HepG2 (cell line): Measurements from ENCODE around the gene INHBE. TPM values are rescaled to one million over a fixed set of nuclear protein-coding genes. Genes with fewer than 3 reads are reported as not detected.

Experiments used
- ATF7 ChIP-seq, 2 experiments: fragments of 450-650 bp in 1 of 2; sonication (generic) in 1 of 2; formaldehyde crosslinking in 1 of 2; IDR thresholded peaks; 2 replicates each; pipeline versions ENCODE4 v1.4.0 to v1.6.1; 2016 to 2020; ENCODE audit warnings: antibody characterized with exemption in 1 of 2, mild to moderate bottlenecking in 1 of 2, missing genetic modification reagents in 1 of 2
- CEBPB ChIP-seq: IDR thresholded peaks from 2 replicates; pipeline ENCODE4 v1.6.1; 2011; ENCODE audit warnings: low read depth, low read length, improper control_type of control experiment, borderline replicate concordance
- CENPBD1 ChIP-seq: sonication (generic); formaldehyde crosslinking; IDR thresholded peaks from 2 replicates; pipeline ENCODE4 v1.8.0; 2022; ENCODE audit warnings: missing genetic modification reagents, low read depth, mild to moderate bottlenecking, borderline replicate concordance
- CTCF ChIP-seq: sonication (generic); formaldehyde crosslinking; IDR thresholded peaks from 2 replicates; pipeline ENCODE4 v1.5.0; 2020; ENCODE audit warnings: mild to moderate bottlenecking, missing genetic modification reagents, moderate library complexity
- EP300 ChIP-seq, 3 experiments: sonication (generic) in 1 of 3; formaldehyde crosslinking in 1 of 3; IDR thresholded peaks; 2 replicates each; pipeline versions ENCODE4 v1.5.1 to v1.6.1; 2011 to 2020; ENCODE audit warnings: low read depth in 2 of 3, low read length in 2 of 3, borderline replicate concordance in 1 of 3, improper control_type of control experiment in 1 of 3, mild to moderate bottlenecking in 1 of 3, missing genetic modification reagents in 1 of 3, moderate library complexity in 1 of 3
- KDM2A ChIP-seq: sonication (generic); formaldehyde crosslinking; IDR thresholded peaks from 2 replicates; pipeline ENCODE4 v1.4.0; 2020; ENCODE audit warnings: low read depth, missing genetic modification reagents, borderline replicate concordance
- POLR2A ChIP-seq, 2 experiments: IDR thresholded peaks; 2 replicates each; pipeline ENCODE4 v1.6.1; 2011; ENCODE audit warnings: low read depth in 2 of 2, low read length in 2 of 2, mild to moderate bottlenecking in 1 of 2, moderate library complexity in 1 of 2; ENCODE audit not compliant: insufficient read depth in 1 of 2
- SIX4 ChIP-seq: sonication (generic); formaldehyde crosslinking; IDR thresholded peaks from 2 replicates; pipeline ENCODE4 v1.4.0; 2020; ENCODE audit warnings: missing genetic modification reagents
- SP4 ChIP-seq: sonication (generic); formaldehyde crosslinking; IDR thresholded peaks from 2 replicates; pipeline ENCODE4 v1.8.1; 2023; ENCODE audit warnings: mild to moderate bottlenecking, missing genetic modification reagents
- TCF12 ChIP-seq, 2 experiments: fragments of 450-650 bp in 1 of 2; sonication (generic) in 1 of 2; formaldehyde crosslinking in 1 of 2; IDR thresholded peaks; 2 replicates each; pipeline versions ENCODE4 v1.6.1 to v1.8.0; 2017 to 2022; ENCODE audit warnings: antibody characterized with exemption in 1 of 2, mild to moderate bottlenecking in 1 of 2, missing genetic modification reagents in 1 of 2, moderate library complexity in 1 of 2
- THAP9 ChIP-seq: sonication (generic); formaldehyde crosslinking; IDR thresholded peaks from 2 replicates; pipeline ENCODE4; 2020; ENCODE audit warnings: missing genetic modification reagents, mild to moderate bottlenecking, borderline replicate concordance
- ZBTB33 ChIP-seq: sonication (generic); formaldehyde crosslinking; IDR thresholded peaks from 2 replicates; pipeline ENCODE4 v1.4.0; 2020; ENCODE audit warnings: missing genetic modification reagents
- ZGPAT ChIP-seq: IDR thresholded peaks from 2 replicates; pipeline ENCODE4 v1.6.1; 2016; ENCODE audit warnings: mild to moderate bottlenecking
- ZNF101 ChIP-seq: sonication (generic); formaldehyde crosslinking; IDR thresholded peaks from 2 replicates; pipeline ENCODE4 v1.4.0; 2020; ENCODE audit warnings: mild to moderate bottlenecking, low read depth, missing genetic modification reagents, borderline replicate concordance
- ZNF234 ChIP-seq: sonication (generic); formaldehyde crosslinking; conservative IDR thresholded peaks from 2 replicates; pipeline ENCODE4 v1.5.1; 2020; ENCODE audit warnings: mild to moderate bottlenecking, missing genetic modification reagents
- ZNF256 ChIP-seq: sonication (generic); formaldehyde crosslinking; conservative IDR thresholded peaks from 2 replicates; pipeline ENCODE4 v1.4.0; 2020; ENCODE audit warnings: missing genetic modification reagents
- ZNF274 ChIP-seq: sonication (generic); formaldehyde crosslinking; IDR thresholded peaks from 2 replicates; pipeline ENCODE4 v1.5.1; 2020; ENCODE audit warnings: mild to moderate bottlenecking, missing genetic modification reagents
- ZNF562 ChIP-seq: sonication (generic); formaldehyde crosslinking; IDR thresholded peaks from 2 replicates; pipeline ENCODE4 v1.8.0; 2022; ENCODE audit warnings: missing genetic modification reagents, borderline replicate concordance
- polyA plus RNA-seq, 8 experiments: library from polyadenylated mRNA; depleted of rRNA in 3 of 8; stranded (reverse) in 7 of 8; unstranded in 1 of 8; fragments of >200 nt; fragmentation: Illumina TruSeq in 4 of 8; extraction: Trizol in 4 of 8; gene quantifications; 2 replicates each; pipeline versions ENCODE4 v1.2.1 to v1.2.3, GENCODE V29; 2011 to 2016; ENCODE audit warnings: low read depth in 4 of 8, missing spikeins in 1 of 8, mixed read lengths in 1 of 8; ENCODE audit not compliant: insufficient read depth in 1 of 8
- total RNA-seq, 5 experiments: library from RNA; depleted of rRNA; stranded (reverse); fragments of >200 nt; fragmentation: Illumina TruSeq; extraction: Trizol; gene quantifications; 2 replicates each; pipeline ENCODE4 v1.2.3, GENCODE V29; 2016; ENCODE audit warnings: low read depth in 1 of 5

INHBE gene
- total and polyA plus RNA-seq, 2 of the 13 experiments (the other 11 are each of a cell fraction or from before 2014, with no cell fraction given) = 17.0 to 32.0 TPM

GRCh38 chr12:57454566-57455373, at the start of gene INHBE (continued):
- TF ChIP-seq CTCF (CRISPR knock-in tag) (peak; percentile 23), ATF7 (IDR thresholded peaks at IDR 0.05) (peak; percentile 84), ATF7 (CRISPR knock-in tag; IDR thresholded peaks at IDR 0.05) (peak; percentile 84; the same call in 1 of the 2 replicates), SIX4 (CRISPR knock-in tag) (peak; percentile 97), ZNF274 (CRISPR knock-in tag) (peak; percentile 12; the same call in 1 of the 2 replicates), ZNF101 (CRISPR knock-in tag) (no peak), ZNF256 (CRISPR knock-in tag) (no peak), CEBPB (peak; percentile 99), POLR2A (IDR thresholded peaks at IDR 0.05; ENCODE audit: insufficient read depth in 1 of 2, low read depth in 2 of 2, low read length in 2 of 2) (peak in 1 of 2 experiments; percentile 58; a peak in 2 of 4 replicates), TCF12 (IDR thresholded peaks at IDR 0.05) (no peak), TCF12 (CRISPR knock-in tag; IDR thresholded peaks at IDR 0.05) (0 out of 2 replicates have a peak, but pooled peaks have one; percentile 73), THAP9 (no peak; the same call in 1 of the 2 replicates), KDM2A (CRISPR knock-in tag) (peak; percentile 66; the same call in 1 of the 2 replicates), ZGPAT (CRISPR knock-in tag) (peak; percentile 73), SP4 (CRISPR knock-in tag) (peak; percentile 47), ZBTB33 (CRISPR knock-in tag) (no peak; the same call in 1 of the 2 replicates), ZNF562 (CRISPR knock-in tag) (no peak), ZNF234 (CRISPR knock-in tag) (peak; percentile 79; the same call in 1 of the 2 replicates), CENPBD1 (CRISPR knock-in tag) (no peak), EP300 (IDR thresholded peaks at IDR 0.05; ENCODE audit: low read depth in 2 of 2, low read length in 2 of 2) (peak; percentile 61 to 83), EP300 (CRISPR knock-in tag; IDR thresholded peaks at IDR 0.05; ENCODE audit: borderline replicate concordance) (peak; percentile 61)
